ENCODE data around the gene MROH9. TPM values are rescaled to one million over a fixed set of nuclear protein-coding genes. Genes with fewer than 3 reads are reported as not detected.

Gene MROH9
- total RNA-seq, 1 experiment from 2014 or later = not detected

DNA sequence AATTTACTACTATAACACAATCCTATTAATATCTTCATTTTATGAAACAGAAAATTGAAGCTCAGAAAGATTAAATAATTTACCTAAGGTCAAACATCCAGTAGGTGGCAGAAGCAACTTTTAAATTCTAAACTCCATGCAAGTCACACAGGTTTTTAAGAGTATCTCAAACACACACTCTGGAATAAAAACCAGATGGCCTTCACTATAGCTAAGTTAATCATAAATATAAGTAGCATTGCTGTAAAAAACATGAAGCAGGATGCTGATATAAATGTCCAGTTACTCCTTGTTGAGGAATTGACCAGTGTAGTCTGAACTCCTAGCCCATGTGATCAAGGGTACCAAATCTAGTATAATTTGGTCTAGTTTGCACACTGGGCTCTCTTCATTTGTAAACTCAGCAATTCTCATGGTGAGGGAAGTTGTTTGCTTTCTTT lies 146.0 kb downstream of the MROH9 start:
- intact Hi-C loops (cut with micrococcal nuclease) = loop anchor here (1.0 to 10.0 kb wide), 3 partner anchors 145 to 633 kb away; no protein-coding TSS in a partner anchor
- no peak for ATAC-seq
- CTCF ChIA-PET = interaction anchor here (0.7 to 3.0 kb wide), 10 partner anchors 9 to 634 kb away, joined by 3 to 52 read pairs (median 4); partner anchors contain the start of genes FMO3 and FMO4

More for the DNA sequence above, 146.0 kb downstream of the MROH9 start:
- Histone ChIP-seq H3K9ac (ENCODE audit: low read length) (no peak overlapping the region), H3K9me2 (ENCODE audit: insufficient read depth) (no peaks in the 10 kb centered on the region), H3K36me3 (ENCODE audit: control insufficient read depth in 1 of 2, insufficient read depth in 2 of 2, low read length in 2 of 2) (no peaks in the 10 kb centered on the region), H3K79me2 (ENCODE audit: insufficient read depth, low read length) (no peaks in the 10 kb centered on the region), H3K4me2 (ENCODE audit: low read length) (no peak overlapping the region), H2AFZ (ENCODE audit: low read depth, low read length, poor library complexity, severe bottlenecking) (peak overlapping the region; percentile 63), H3K4me1 (ENCODE audit: control insufficient read depth in 1 of 2, insufficient read depth in 2 of 2, low read length in 2 of 2) (no peaks in the 10 kb centered on the region), H3K27me3 (ENCODE audit: insufficient read depth, low read length) (no peaks in the 10 kb centered on the region), H3K27ac (ENCODE audit: low read depth, low read length) (no peak overlapping the region), H3K9me3 (ENCODE audit: control insufficient read depth in 1 of 2, insufficient read depth in 1 of 2, low read depth in 1 of 2, low read length in 2 of 2) (no peaks in the 10 kb centered on the region), H4K20me1 (ENCODE audit: insufficient read depth) (no peaks in the 10 kb centered on the region), H3K4me3 (replicated peaks in 1 of 2; ENCODE audit: low read depth in 1 of 2, low read length in 2 of 2) (no peak overlapping the region)
- ChIA-PET POLR2A (no interaction called here), RAD21 (ENCODE audit: low non-redundant PET in 1 of 2, low total read pairs in 2 of 2, uncharacterized antibody in 2 of 2, unreplicated experiment in 2 of 2) (interaction anchor here (1.0 kb wide), 3 partner anchors 146 to 635 kb away, joined by 3 to 9 read pairs (median 4); partner anchors contain the start of gene FMO4 (in 1 of the 2))
- TF ChIP-seq, protein P1, sequence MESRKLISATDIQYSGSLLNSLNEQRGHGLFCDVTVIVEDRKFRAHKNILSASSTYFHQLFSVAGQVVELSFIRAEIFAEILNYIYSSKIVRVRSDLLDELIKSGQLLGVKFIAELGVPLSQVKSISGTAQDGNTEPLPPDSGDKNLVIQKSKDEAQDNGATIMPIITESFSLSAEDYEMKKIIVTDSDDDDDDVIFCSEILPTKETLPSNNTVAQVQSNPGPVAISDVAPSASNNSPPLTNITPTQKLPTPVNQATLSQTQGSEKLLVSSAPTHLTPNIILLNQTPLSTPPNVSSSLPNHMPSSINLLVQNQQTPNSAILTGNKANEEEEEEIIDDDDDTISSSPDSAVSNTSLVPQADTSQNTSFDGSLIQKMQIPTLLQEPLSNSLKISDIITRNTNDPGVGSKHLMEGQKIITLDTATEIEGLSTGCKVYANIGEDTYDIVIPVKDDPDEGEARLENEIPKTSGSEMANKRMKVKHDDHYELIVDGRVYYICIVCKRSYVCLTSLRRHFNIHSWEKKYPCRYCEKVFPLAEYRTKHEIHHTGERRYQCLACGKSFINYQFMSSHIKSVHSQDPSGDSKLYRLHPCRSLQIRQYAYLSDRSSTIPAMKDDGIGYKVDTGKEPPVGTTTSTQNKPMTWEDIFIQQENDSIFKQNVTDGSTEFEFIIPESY (IDR thresholded peaks at IDR 0.05; ENCODE audit: extremely low read depth, insufficient replicate concordance, low read length) = no peak
- no peak for TF ChIP-seq ZNF274 (IDR thresholded peaks at IDR 0.05; ENCODE audit: low read depth, low read length)
- no peak for TF ChIP-seq SRF (IDR thresholded peaks at IDR 0.05; ENCODE audit: low read depth)
- peak; percentile 61 for TF ChIP-seq RAD21 (IDR thresholded peaks at IDR 0.05; ENCODE audit: low read depth)
- no peak for TF ChIP-seq TCF7L2 (IDR thresholded peaks at IDR 0.05; ENCODE audit: borderline replicate concordance, extremely low read depth, insufficient read depth, insufficient read length)
- TF ChIP-seq ZFX (IDR thresholded peaks at IDR 0.05) = no peak
- no peak for TF ChIP-seq FOSL1 (IDR thresholded peaks at IDR 0.05; ENCODE audit: low read depth)
- TF ChIP-seq, protein P2, sequence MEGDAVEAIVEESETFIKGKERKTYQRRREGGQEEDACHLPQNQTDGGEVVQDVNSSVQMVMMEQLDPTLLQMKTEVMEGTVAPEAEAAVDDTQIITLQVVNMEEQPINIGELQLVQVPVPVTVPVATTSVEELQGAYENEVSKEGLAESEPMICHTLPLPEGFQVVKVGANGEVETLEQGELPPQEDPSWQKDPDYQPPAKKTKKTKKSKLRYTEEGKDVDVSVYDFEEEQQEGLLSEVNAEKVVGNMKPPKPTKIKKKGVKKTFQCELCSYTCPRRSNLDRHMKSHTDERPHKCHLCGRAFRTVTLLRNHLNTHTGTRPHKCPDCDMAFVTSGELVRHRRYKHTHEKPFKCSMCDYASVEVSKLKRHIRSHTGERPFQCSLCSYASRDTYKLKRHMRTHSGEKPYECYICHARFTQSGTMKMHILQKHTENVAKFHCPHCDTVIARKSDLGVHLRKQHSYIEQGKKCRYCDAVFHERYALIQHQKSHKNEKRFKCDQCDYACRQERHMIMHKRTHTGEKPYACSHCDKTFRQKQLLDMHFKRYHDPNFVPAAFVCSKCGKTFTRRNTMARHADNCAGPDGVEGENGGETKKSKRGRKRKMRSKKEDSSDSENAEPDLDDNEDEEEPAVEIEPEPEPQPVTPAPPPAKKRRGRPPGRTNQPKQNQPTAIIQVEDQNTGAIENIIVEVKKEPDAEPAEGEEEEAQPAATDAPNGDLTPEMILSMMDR (IDR thresholded peaks at IDR 0.05 in 2 of 3, conservative IDR thresholded peaks at IDR 0.05 in 1 of 3; ENCODE audit: borderline replicate concordance in 1 of 3, insufficient read depth in 1 of 3, low read depth in 2 of 3, low read length in 2 of 3) = peak; percentile 21 to 54 (median 47); a peak in 4 of 6 replicates
- no peak for TF ChIP-seq CBX3 (IDR thresholded peaks at IDR 0.05; ENCODE audit: low read depth)
- TF ChIP-seq POLR2AphosphoS5 (IDR thresholded peaks at IDR 0.05; ENCODE audit: low read depth, low read length) = no peak
- no TSS peak for BruUV-seq (replicated peaks)
- peak; percentile 15 for DNase-seq (ENCODE audit: low read depth, low spot score)

Measured in HCT116 (cell line).